Astrocyte (in vitro differentiated cells and primary cell): ENCODE measurements around the gene IFNA6.

Source experiments
- CTCF ChIP-seq: IDR thresholded peaks from 2 replicates; pipeline ENCODE4 v1.5.1; 2011; ENCODE audit warnings: low read depth, mild to moderate bottlenecking, inconsistent platforms, low read length, moderate library complexity; ENCODE audit not compliant: insufficient read depth
- EZH2 ChIP-seq: IDR thresholded peaks from 2 replicates; pipeline ENCODE4 v1.6.1; 2012; ENCODE audit warnings: mild to moderate bottlenecking, low read length, inconsistent platforms; ENCODE audit not compliant: insufficient read depth

GRCh38 chr9:21331676-21332402 lies 18.8 kb downstream of the IFNA6 start:
- TF ChIP-seq CTCF (no peak), EZH2 (no peak)
